Mammary epithelial cell (primary cell): ENCODE data around the gene LRRC52.

Experiments used
- EZH2 ChIP-seq: IDR thresholded peaks from 2 replicates; pipeline ENCODE4 v1.6.1; 2012; ENCODE audit warnings: low read length, inconsistent platforms, borderline replicate concordance
- TF ChIP-seq, protein P1 (sequence below), 2 donors: IDR thresholded peaks in 1 of 2; conservative IDR thresholded peaks in 1 of 2; 2 replicates each; pipeline ENCODE4 v1.5.1; 2011 to 2012; ENCODE audit warnings: inconsistent platforms in 2 of 2, low read length in 2 of 2, mild to moderate bottlenecking in 2 of 2, control low read depth in 1 of 2, low read depth in 1 of 2; ENCODE audit not compliant: insufficient read depth in 1 of 2; ENCODE audit errors: extremely low read depth in 1 of 2

DNA sequence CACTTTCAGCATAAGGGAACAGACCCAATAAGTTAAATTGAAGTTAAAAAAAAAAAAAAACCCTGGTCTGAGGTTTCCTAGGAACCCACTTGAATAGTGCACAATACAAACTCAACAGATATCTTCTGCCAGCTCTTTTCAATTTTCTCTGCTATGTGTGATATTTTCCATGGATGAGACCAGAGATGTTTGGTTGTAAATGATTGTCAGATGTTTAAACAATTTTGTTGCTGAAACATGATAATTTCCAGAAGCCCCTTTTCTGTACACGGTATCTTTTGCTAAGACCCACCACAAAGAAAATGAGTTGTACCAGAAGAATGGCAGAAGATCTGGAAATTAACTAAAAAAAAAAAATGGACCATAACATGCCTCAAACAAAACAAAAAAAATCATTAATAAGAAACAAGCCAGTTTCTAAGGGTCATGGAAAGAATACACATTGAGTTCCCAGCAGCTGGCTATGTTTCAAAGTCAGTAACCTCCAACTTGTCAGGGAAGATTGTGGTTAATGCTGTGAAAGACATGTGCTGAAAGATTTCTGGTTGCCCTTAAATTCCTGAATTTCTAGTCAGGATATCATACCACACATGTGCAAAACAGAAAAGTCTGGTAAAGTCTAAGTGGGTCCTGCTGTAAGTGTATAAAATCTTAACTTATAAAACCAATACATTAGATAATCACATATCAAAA is 51.6 kb downstream of the LRRC52 start:
- TF ChIP-seq, protein P1, sequence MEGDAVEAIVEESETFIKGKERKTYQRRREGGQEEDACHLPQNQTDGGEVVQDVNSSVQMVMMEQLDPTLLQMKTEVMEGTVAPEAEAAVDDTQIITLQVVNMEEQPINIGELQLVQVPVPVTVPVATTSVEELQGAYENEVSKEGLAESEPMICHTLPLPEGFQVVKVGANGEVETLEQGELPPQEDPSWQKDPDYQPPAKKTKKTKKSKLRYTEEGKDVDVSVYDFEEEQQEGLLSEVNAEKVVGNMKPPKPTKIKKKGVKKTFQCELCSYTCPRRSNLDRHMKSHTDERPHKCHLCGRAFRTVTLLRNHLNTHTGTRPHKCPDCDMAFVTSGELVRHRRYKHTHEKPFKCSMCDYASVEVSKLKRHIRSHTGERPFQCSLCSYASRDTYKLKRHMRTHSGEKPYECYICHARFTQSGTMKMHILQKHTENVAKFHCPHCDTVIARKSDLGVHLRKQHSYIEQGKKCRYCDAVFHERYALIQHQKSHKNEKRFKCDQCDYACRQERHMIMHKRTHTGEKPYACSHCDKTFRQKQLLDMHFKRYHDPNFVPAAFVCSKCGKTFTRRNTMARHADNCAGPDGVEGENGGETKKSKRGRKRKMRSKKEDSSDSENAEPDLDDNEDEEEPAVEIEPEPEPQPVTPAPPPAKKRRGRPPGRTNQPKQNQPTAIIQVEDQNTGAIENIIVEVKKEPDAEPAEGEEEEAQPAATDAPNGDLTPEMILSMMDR (conservative IDR thresholded peaks at IDR 0.05 in 1 of 2, IDR thresholded peaks at IDR 0.05 in 1 of 2; ENCODE audit: extremely low read depth in 1 of 2, insufficient read depth in 1 of 2, low read depth in 1 of 2, low read length in 2 of 2): no peak
- TF ChIP-seq EZH2: no peak
